Caco-2 (cell line): ENCODE data around the gene GULP1. TPM values are rescaled to one million over a fixed set of nuclear protein-coding genes. Genes with fewer than 3 reads are reported as not detected.

ENCODE experiments used
- BruUV-seq: library from RNA; stranded (reverse); fragments of 400-500 nt; replicated peaks from 2 replicates; lab custom pipeline; 2021; lab: Mats Ljungman, UMichigan
- CTCF ChIA-PET: fragments of 300-600 bp; sonication (Branson Sonifier 250); formaldehyde crosslinking; loops from one replicate; lab custom pipeline; 2022; ENCODE audit warnings: antibody characterized with exemption; lab: Charles Lee
- POLR2A ChIA-PET: fragments of 300-600 bp; sonication (Branson Sonifier 250); formaldehyde crosslinking; loops from one replicate; lab custom pipeline; 2022; ENCODE audit warnings: antibody characterized with exemption; lab: Charles Lee
- DNase-seq, 2 experiments: peaks; one replicate each; pipeline versions ENCODE4 v3.0.0 to v3.0.0-alpha.2; 2020 to 2022
- H3K27me3 ChIP-seq: replicated peaks from 2 replicates; pipeline ENCODE4 v1.6.0; 2011; ENCODE audit warnings: low read length; ENCODE audit not compliant: control insufficient read depth, insufficient read depth
- H3K36me3 ChIP-seq: 2 replicates; pipeline ENCODE4 v1.5.1; 2011; ENCODE audit warnings: low read length; ENCODE audit not compliant: control insufficient read depth, insufficient read depth
- H3K4me1 ChIP-seq: fragments of 250-450 bp; sonication (Bioruptor Pico); 2 replicates; pipeline ENCODE4 v1.5.1; 2020; ENCODE audit warnings: mild to moderate bottlenecking
- H3K4me3 ChIP-seq: 2 replicates; pipeline ENCODE4 v1.5.1; 2011; ENCODE audit warnings: low read depth, mild to moderate bottlenecking, control low read depth, low read length
- H3K9me3 ChIP-seq: fragments of 250-450 bp; sonication (Bioruptor Pico); 2 replicates; pipeline ENCODE4 v1.5.1; 2020; ENCODE audit warnings: mild to moderate bottlenecking, moderate library complexity
- H3K27ac Mint-ChIP-seq: one replicate; pipeline ENCODE4 v1.8.0; 2022; ENCODE audit warnings: mixed read lengths; ENCODE audit not compliant: unreplicated experiment
- H3K27me3 Mint-ChIP-seq: one replicate; pipeline ENCODE4 v1.8.0; 2022; ENCODE audit warnings: mixed read lengths; ENCODE audit not compliant: insufficient read depth, unreplicated experiment
- H3K36me3 Mint-ChIP-seq: one replicate; pipeline ENCODE4 v1.8.0; 2022; ENCODE audit warnings: mild to moderate bottlenecking, mixed read lengths; ENCODE audit not compliant: insufficient read depth, unreplicated experiment
- H3K4me1 Mint-ChIP-seq: one replicate; pipeline ENCODE4 v1.8.0; 2022; ENCODE audit warnings: low read depth, mixed read lengths; ENCODE audit not compliant: unreplicated experiment
- H3K4me3 Mint-ChIP-seq: one replicate; pipeline ENCODE4 v1.8.0; 2022; ENCODE audit warnings: mild to moderate bottlenecking, moderate library complexity, mixed read lengths; ENCODE audit not compliant: unreplicated experiment
- H3K9me3 Mint-ChIP-seq: one replicate; pipeline ENCODE4 v1.8.0; 2022; ENCODE audit warnings: mixed read lengths; ENCODE audit not compliant: unreplicated experiment
- CTCF ChIP-seq, 2 experiments: fragments of 200-600 bp in 1 of 2; IDR thresholded peaks; 1 replicate in 1 of 2; 2 replicates in 1 of 2; pipeline versions ENCODE4 v1.5.1 to v1.8.0; 2011 to 2022; ENCODE audit warnings: antibody characterized with exemption in 1 of 2, control low read depth in 1 of 2, inconsistent platforms in 1 of 2, low read depth in 1 of 2, low read length in 1 of 2, mild to moderate bottlenecking in 1 of 2, moderate library complexity in 1 of 2; ENCODE audit not compliant: insufficient read depth in 1 of 2, severe bottlenecking in 1 of 2, unreplicated experiment in 1 of 2
- intact Hi-C: fragments of 100-400 bp; cut with micrococcal nuclease; formaldehyde crosslinking; loops from one replicate; pipeline ENCODE4 v1.10.0; 2022; ENCODE audit not compliant: unreplicated experiment
- total RNA-seq: library from RNA; stranded (reverse); gene quantifications from 2 replicates; pipeline ENCODE4 v1.2.3, GENCODE V29; 2022

GULP1 gene
- total RNA-seq, 1 experiment from 2014 or later: 32.4 TPM

GRCh38 chr2:188391354-188391753 lies 99.7 kb downstream of the GULP1 start:
- no peak overlapping the region for H3K27ac Mint-ChIP-seq

GRCh38 chr2:188394931-188395472 lies 103.3 kb downstream of the GULP1 start:
- POLR2A ChIA-PET: no interaction called here
- H3K27me3 ChIP-seq: no peaks in the 10 kb centered on the region
- H3K9me3 Mint-ChIP-seq: no peaks in the 10 kb centered on the region
- intact Hi-C loops: no loop called here
- DNase-seq: no peak
- H3K36me3 Mint-ChIP-seq: no peaks in the 10 kb centered on the region
- no TSS peak for BruUV-seq
- H3K4me1 ChIP-seq: no peaks in the 10 kb centered on the region
- no peaks in the 10 kb centered on the region for H3K4me1 Mint-ChIP-seq
- no peak for TF ChIP-seq CTCF (IDR thresholded peaks at IDR 0.05; ENCODE audit: insufficient read depth in 1 of 2, low read depth in 1 of 2, low read length in 1 of 2, severe bottlenecking in 1 of 2, unreplicated experiment in 1 of 2)
- H3K9me3 ChIP-seq: 0 out of 2 replicates have a peak, but pooled peaks cover 3% of the 10 kb centered on the region
- H3K4me3 ChIP-seq: no peak overlapping the region
- CTCF ChIA-PET: no interaction called here
- H3K27ac Mint-ChIP-seq: no peak overlapping the region
- no peaks in the 10 kb centered on the region for H3K36me3 ChIP-seq
- no peaks in the 10 kb centered on the region for H3K27me3 Mint-ChIP-seq
- H3K4me3 Mint-ChIP-seq: no peak overlapping the region

More at GRCh38 chr2:188391354-188391753, 99.7 kb downstream of the GULP1 start:
- no peaks in the 10 kb centered on the region for H3K4me1 Mint-ChIP-seq
- intact Hi-C loops: no loop called here
- no peaks in the 10 kb centered on the region for H3K36me3 Mint-ChIP-seq
- Histone ChIP-seq H3K36me3 (no peaks in the 10 kb centered on the region), H3K4me1 (no peaks in the 10 kb centered on the region), H3K27me3 (no peaks in the 10 kb centered on the region), H3K9me3 (0 out of 2 replicates have a peak, but pooled peaks cover 3% of the 10 kb centered on the region), H3K4me3 (no peak overlapping the region)
- no TSS peak for BruUV-seq
- ChIA-PET CTCF (no interaction called here), POLR2A (no interaction called here)
- TF ChIP-seq CTCF (IDR thresholded peaks at IDR 0.05; ENCODE audit: insufficient read depth in 1 of 2, low read depth in 1 of 2, low read length in 1 of 2, severe bottlenecking in 1 of 2, unreplicated experiment in 1 of 2): no peak
- H3K27me3 Mint-ChIP-seq: no peaks in the 10 kb centered on the region
- DNase-seq: no peak
- no peak overlapping the region for H3K4me3 Mint-ChIP-seq
- H3K9me3 Mint-ChIP-seq: no peaks in the 10 kb centered on the region

- CTCF ChIA-PET: no interaction called here
Observed at GRCh38 chr2:188395903-188396689, 104.4 kb downstream of the GULP1 start.

More at GRCh38 chr2:188395903-188396689, 104.4 kb downstream of the GULP1 start:
- peak; percentile 21 to 30 for TF ChIP-seq CTCF (IDR thresholded peaks at IDR 0.05; ENCODE audit: insufficient read depth in 1 of 2, low read depth in 1 of 2, low read length in 1 of 2, severe bottlenecking in 1 of 2, unreplicated experiment in 1 of 2)
- no peak overlapping the region for H3K4me3 ChIP-seq
- H3K27me3 ChIP-seq: no peaks in the 10 kb centered on the region
- H3K36me3 ChIP-seq: no peaks in the 10 kb centered on the region
- Mint-ChIP-seq H3K36me3 (no peaks in the 10 kb centered on the region), H3K27me3 (no peaks in the 10 kb centered on the region), H3K4me1 (no peaks in the 10 kb centered on the region), H3K27ac (no peak overlapping the region), H3K9me3 (no peaks in the 10 kb centered on the region), H3K4me3 (no peak overlapping the region)
- 0 out of 2 replicates have a peak, but pooled peaks cover 3% of the 10 kb centered on the region for H3K9me3 ChIP-seq
- no TSS peak for BruUV-seq
- POLR2A ChIA-PET: interaction anchor here (0.6 kb wide), 1 partner anchor 36 kb away, joined by 3 read pairs; no protein-coding TSS in a partner anchor
- DNase-seq: no peak
- no peaks in the 10 kb centered on the region for H3K4me1 ChIP-seq
- intact Hi-C loops: loop anchor here (2.0 kb wide), 1 partner anchor 117 kb away; no protein-coding TSS in a partner anchor
